WTC11 (cell line): ENCODE results near the gene GGA2. TPM values are rescaled to one million over a fixed set of nuclear protein-coding genes. Genes with fewer than 3 reads are reported as not detected.

Experiments
- ATAC-seq: fragments of 200-7000 bp; cut with Tn5 transposase; 2 replicates; pipeline ENCODE4 v1.10.0; 2021; ENCODE audit warnings: mild to moderate bottlenecking, moderate library complexity
- CTCF ChIA-PET: fragments of 300-600 bp; sonication (Branson Sonifier 250); formaldehyde crosslinking; loops from one replicate; lab custom pipeline; 2021; ENCODE audit warnings: antibody characterized with exemption; lab: Charles Lee
- POLR2A ChIA-PET: fragments of 350-600 bp; sonication (Branson Sonifier 250); formaldehyde crosslinking; loops from one replicate; lab custom pipeline; 2021; ENCODE audit warnings: antibody characterized with exemption; lab: Charles Lee
- DNase-seq: peaks from one replicate; pipeline ENCODE4 v3.0.0; 2021; ENCODE audit warnings: low spot score
- H3K27ac Mint-ChIP-seq: 2 replicates; pipeline ENCODE4 v1.8.0; 2021; ENCODE audit warnings: mixed read lengths
- H3K27me3 Mint-ChIP-seq: 2 replicates; pipeline ENCODE4 v1.8.0; 2021; ENCODE audit warnings: low read depth, mild to moderate bottlenecking, moderate library complexity, mixed read lengths
- H3K36me3 Mint-ChIP-seq: 2 replicates; pipeline ENCODE4 v1.8.0; 2021; ENCODE audit warnings: mixed read lengths
- H3K4me1 Mint-ChIP-seq: 2 replicates; pipeline ENCODE4 v1.8.0; 2022; ENCODE audit warnings: mixed read lengths
- H3K4me3 Mint-ChIP-seq: 2 replicates; pipeline ENCODE4 v1.8.0; 2021; ENCODE audit warnings: mild to moderate bottlenecking, moderate library complexity, mixed read lengths
- H3K9me3 Mint-ChIP-seq: 2 replicates; pipeline ENCODE4 v1.8.0; 2021; ENCODE audit warnings: mixed read lengths
- AFF4 ChIP-seq: sonication (generic); formaldehyde crosslinking; IDR thresholded peaks from 2 replicates; pipeline ENCODE4 v1.8.1; 2023; ENCODE audit warnings: mild to moderate bottlenecking, missing genetic modification reagents, borderline replicate concordance
- ATF1 ChIP-seq: sonication (generic); formaldehyde crosslinking; IDR thresholded peaks from 2 replicates; pipeline ENCODE4 v1.8.1; 2023; ENCODE audit warnings: mild to moderate bottlenecking, moderate library complexity, missing genetic modification reagents
- CREB1 ChIP-seq: sonication (generic); formaldehyde crosslinking; IDR thresholded peaks from 2 replicates; pipeline ENCODE4 v1.8.0; 2023; ENCODE audit warnings: mild to moderate bottlenecking, missing genetic modification reagents
- E2F5 ChIP-seq: sonication (generic); formaldehyde crosslinking; IDR thresholded peaks from 2 replicates; pipeline ENCODE4 v1.8.1; 2022; ENCODE audit warnings: mild to moderate bottlenecking, moderate library complexity, missing genetic modification reagents
- ELF4 ChIP-seq: sonication (generic); formaldehyde crosslinking; IDR thresholded peaks from 2 replicates; pipeline ENCODE4 v1.8.1; 2022; ENCODE audit warnings: low read depth, mild to moderate bottlenecking, moderate library complexity, missing genetic modification reagents
- HMGXB4 ChIP-seq: sonication (generic); formaldehyde crosslinking; IDR thresholded peaks from 2 replicates; pipeline ENCODE4 v1.8.1; 2023; ENCODE audit warnings: mild to moderate bottlenecking, moderate library complexity, missing genetic modification reagents
- IRF1 ChIP-seq: sonication (generic); formaldehyde crosslinking; IDR thresholded peaks from 2 replicates; pipeline ENCODE4 v1.8.0; 2023; ENCODE audit warnings: missing genetic modification reagents
- JUN ChIP-seq: sonication (generic); formaldehyde crosslinking; IDR thresholded peaks from 2 replicates; pipeline ENCODE4 v1.8.0; 2023; ENCODE audit warnings: mild to moderate bottlenecking, missing genetic modification reagents
- MAX ChIP-seq: sonication (generic); formaldehyde crosslinking; IDR thresholded peaks from 2 replicates; pipeline ENCODE4 v1.8.0; 2022; ENCODE audit warnings: mild to moderate bottlenecking, missing genetic modification reagents
- MYBL2 ChIP-seq: sonication (generic); formaldehyde crosslinking; IDR thresholded peaks from 2 replicates; pipeline ENCODE4 v1.8.1; 2023; ENCODE audit warnings: mild to moderate bottlenecking, moderate library complexity, missing genetic modification reagents
- PRDM15 ChIP-seq: sonication (generic); formaldehyde crosslinking; IDR thresholded peaks from 2 replicates; pipeline ENCODE4 v1.8.0; 2022; ENCODE audit warnings: missing genetic modification reagents
- SMAD3 ChIP-seq: sonication (generic); formaldehyde crosslinking; IDR thresholded peaks from 2 replicates; pipeline ENCODE4 v1.8.0; 2022; ENCODE audit warnings: missing genetic modification reagents, mild to moderate bottlenecking, borderline replicate concordance
- TEAD1 ChIP-seq: sonication (generic); formaldehyde crosslinking; IDR thresholded peaks from 2 replicates; pipeline ENCODE4 v1.8.0; 2022; ENCODE audit warnings: mild to moderate bottlenecking, missing genetic modification reagents
- USF1 ChIP-seq: sonication (generic); formaldehyde crosslinking; IDR thresholded peaks from 2 replicates; pipeline ENCODE4 v1.8.0; 2022; ENCODE audit warnings: mild to moderate bottlenecking, missing genetic modification reagents
- ZBTB43 ChIP-seq: sonication (generic); formaldehyde crosslinking; IDR thresholded peaks from 2 replicates; pipeline ENCODE4 v1.8.1; 2023; ENCODE audit warnings: mild to moderate bottlenecking, missing genetic modification reagents
- ZNF138 ChIP-seq: sonication (generic); formaldehyde crosslinking; conservative IDR thresholded peaks from 2 replicates; pipeline ENCODE4 v1.8.1; 2022; ENCODE audit warnings: mild to moderate bottlenecking, moderate library complexity, missing genetic modification reagents
- ZNF219 ChIP-seq: sonication (generic); formaldehyde crosslinking; IDR thresholded peaks from 2 replicates; pipeline ENCODE4 v1.8.0; 2023; ENCODE audit warnings: missing genetic modification reagents, mild to moderate bottlenecking, borderline replicate concordance
- ZNF317 ChIP-seq: sonication (generic); formaldehyde crosslinking; IDR thresholded peaks from 2 replicates; pipeline ENCODE4 v1.8.1; 2023; ENCODE audit warnings: low read depth, mild to moderate bottlenecking, moderate library complexity, missing genetic modification reagents, borderline replicate concordance
- ZNF416 ChIP-seq: fragments of 250-450 bp; sonication (Bioruptor Pico); IDR thresholded peaks from 2 replicates; pipeline ENCODE4 v1.9.0; 2021; ENCODE audit warnings: mild to moderate bottlenecking, inconsistent platforms
- ZNF423 ChIP-seq: fragments of 250-450 bp; sonication (Bioruptor Pico); IDR thresholded peaks from 2 replicates; pipeline ENCODE4 v2.1.2; 2022; ENCODE audit warnings: mild to moderate bottlenecking, moderate library complexity
- total RNA-seq: library from RNA; stranded (reverse); gene quantifications from 3 replicates; pipeline ENCODE4 v1.2.3, GENCODE V29; 2021

Gene GGA2
- total RNA-seq, 1 experiment from 2014 or later: 107 TPM

GRCh38 chr16:23469814-23470213 lies 40.5 kb downstream of the GGA2 start:
- DNase-seq: no peak
- Mint-ChIP-seq H3K27me3 (no peaks in the 10 kb centered on the region), H3K4me1 (no peaks in the 10 kb centered on the region), H3K4me3 (no peak overlapping the region), H3K9me3 (no peaks in the 10 kb centered on the region), H3K36me3 (peaks cover 55% of the 10 kb centered on the region), H3K27ac (no peak overlapping the region)
- CTCF ChIA-PET: no interaction called here
- POLR2A ChIA-PET: no interaction called here
- TF ChIP-seq SMAD3 (CRISPR knock-in tag) (no peak), ZNF219 (no peak), ZNF423 (CRISPR knock-in tag) (no peak), ZNF416 (CRISPR knock-in tag) (no peak), AFF4 (CRISPR knock-in tag) (no peak), CREB1 (CRISPR knock-in tag) (no peak), E2F5 (CRISPR knock-in tag) (no peak), HMGXB4 (CRISPR knock-in tag) (no peak), IRF1 (CRISPR knock-in tag) (no peak), JUN (no peak), TEAD1 (CRISPR knock-in tag) (no peak), ATF1 (CRISPR knock-in tag) (no peak)
- no peak for ATAC-seq

GRCh38 chr16:23466162-23466885 lies 44.0 kb downstream of the GGA2 start:
- DNase-seq (no peak), ATAC-seq (no peak)
- H3K9me3 Mint-ChIP-seq: no peaks in the 10 kb centered on the region
- no peak overlapping the region for H3K27ac Mint-ChIP-seq
- no peaks in the 10 kb centered on the region for H3K4me1 Mint-ChIP-seq
- no peak overlapping the region for H3K4me3 Mint-ChIP-seq
- no peaks in the 10 kb centered on the region for H3K27me3 Mint-ChIP-seq
- CTCF ChIA-PET: interaction anchor here (1.0 kb wide), 1 partner anchor 31 kb away, joined by 4 read pairs; no protein-coding TSS in a partner anchor
- peaks cover 43% of the 10 kb centered on the region for H3K36me3 Mint-ChIP-seq
- POLR2A ChIA-PET: no interaction called here
- TF ChIP-seq ATF1 (CRISPR knock-in tag) (no peak), ZBTB43 (no peak), ZNF138 (no peak), MAX (CRISPR knock-in tag) (no peak), MYBL2 (no peak), PRDM15 (CRISPR knock-in tag) (no peak), E2F5 (CRISPR knock-in tag) (no peak), ELF4 (no peak), USF1 (CRISPR knock-in tag) (no peak), ZNF317 (CRISPR knock-in tag) (no peak)
